ENCODE data around the gene METAP1D. TPM values are rescaled to one million over a fixed set of nuclear protein-coding genes. Genes with fewer than 3 reads are reported as not detected.

The METAP1D gene
- total RNA-seq (10 to 100 TPM in 5 of 7 donors, 1 to 10 TPM in 2; 8.5 to 14.3 (median 11.2) TPM), polyA plus RNA-seq (1 to 10 TPM; 7.0 to 9.8 TPM)
- long read RNA-seq, donor 1, partial matches to known transcripts, result 3 of 21 reads
- long read RNA-seq, donor 1, other reads (novel, unspliced or antisense), result 13 of 21 reads
- long read RNA-seq, donor 2, partial matches to known transcripts, result 0 of 1 reads
- long read RNA-seq, donor 2, other reads (novel, unspliced or antisense), result 0 of 1 reads
- long read RNA-seq, donor 3, transcript METAP1D-201 (10 exons, 3,419 nt), result major isoform, 13 of 25 reads
- long read RNA-seq, donor 3, partial matches to known transcripts, result 2 of 25 reads
- long read RNA-seq, donor 3, other reads (novel, unspliced or antisense), result 7 of 25 reads

GRCh38 chr2:171999604-172000469 is at the start of gene METAP1D:
Gene METAP1D, plus strand, starts transcription at chr2:171999953. Its CDS starts 17 bp downstream, at chr2:171999970.
- H3K36me3 ChIP-seq, result no peaks in the 10 kb centered on the region
- H3K27ac ChIP-seq, result peak within 1 kb of the TSS in 1 of 2 donors; percentile 42
- H3K4me3 ChIP-seq, result peak within 1 kb of the TSS; percentile 61
- WGBS, 3 donors, result 0% methylated on average over 66 to 73 of the region's 73 CpGs
- H3K4me1 ChIP-seq (ENCODE audit: insufficient read depth), result peaks cover 6% of the 10 kb centered on the region
- H3K9me3 ChIP-seq, result no peaks in the 10 kb centered on the region
- TF ChIP-seq POLR2A (IDR thresholded peaks at IDR 0.05), result no peak
- TF ChIP-seq CTCF (IDR thresholded peaks at IDR 0.05), result peak in 1 of 3 donors; percentile 15
- no peak for TF ChIP-seq EP300 (IDR thresholded peaks at IDR 0.05)
- no peaks in the 10 kb centered on the region for H3K27me3 ChIP-seq
- intact Hi-C loops (cut with DNase I), result no loop called here
- peak; percentile 85 to 95 (median 91) for DNase-seq

DNA sequence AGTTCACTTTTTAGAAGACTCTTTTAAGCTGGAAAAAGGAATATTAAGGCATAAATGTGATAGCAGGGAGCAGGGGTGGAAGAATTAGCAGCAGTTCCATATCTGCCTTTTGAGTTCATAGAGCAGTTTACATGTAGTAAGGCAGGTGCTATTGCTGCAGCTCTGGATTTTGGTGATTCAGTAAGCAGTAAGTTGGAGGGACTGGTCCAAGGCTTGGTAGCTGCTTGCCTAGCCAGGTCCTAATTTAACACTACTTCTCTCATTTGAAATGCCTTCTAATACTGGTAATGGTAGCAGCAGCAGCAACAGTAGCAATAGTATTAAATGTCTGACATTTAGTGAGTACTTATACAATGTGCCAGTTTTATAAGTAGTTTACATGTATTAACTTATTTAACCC is 47.5 kb upstream of the METAP1D start:
- TF ChIP-seq POLR2A (IDR thresholded peaks at IDR 0.05) (no peak), CTCF (IDR thresholded peaks at IDR 0.05) (no peak), EP300 (IDR thresholded peaks at IDR 0.05) (no peak)
- Histone ChIP-seq H3K36me3 (no peaks in the 10 kb centered on the region), H3K4me1 (ENCODE audit: insufficient read depth) (no peaks in the 10 kb centered on the region), H3K27me3 (no peaks in the 10 kb centered on the region), H3K9me3 (no peaks in the 10 kb centered on the region), H3K27ac (no peak overlapping the region), H3K4me3 (no peak overlapping the region)
- intact Hi-C loops (cut with DNase I), result no loop called here
- no peak for DNase-seq

DNA sequence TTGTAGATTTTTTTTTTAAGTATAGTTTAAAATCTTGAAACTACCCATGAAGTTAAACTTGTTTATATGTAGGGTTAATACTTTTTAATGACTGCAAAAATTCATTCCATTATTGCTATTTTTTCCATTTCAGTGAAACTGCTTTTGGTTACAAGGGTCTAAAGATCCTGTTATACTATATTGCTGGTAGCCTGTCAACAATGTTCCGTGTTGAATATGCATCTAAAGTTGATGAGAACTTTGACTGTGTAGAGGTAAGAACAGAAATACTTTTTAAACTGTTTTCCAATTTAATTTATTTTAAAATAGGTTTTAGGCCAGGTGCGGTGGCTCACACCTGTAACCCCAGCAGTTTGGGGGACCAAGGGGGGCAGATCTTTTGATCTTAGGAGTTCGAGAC is 47.0 kb upstream of the METAP1D start:
- H3K4me1 ChIP-seq (ENCODE audit: insufficient read depth), result no peaks in the 10 kb centered on the region
- intact Hi-C loops (cut with DNase I), result no loop called here
- no peak for DNase-seq

More for the DNA sequence above, 47.0 kb upstream of the METAP1D start:
- 98 to 100% (median 100%) methylated on average over 3 of the region's 3 CpGs for WGBS, 3 donors
- H3K36me3 ChIP-seq, result no peaks in the 10 kb centered on the region
- TF ChIP-seq POLR2A (IDR thresholded peaks at IDR 0.05) (no peak), EP300 (IDR thresholded peaks at IDR 0.05) (no peak), CTCF (IDR thresholded peaks at IDR 0.05) (no peak)
- no peaks in the 10 kb centered on the region for H3K27me3 ChIP-seq
- no peak overlapping the region for H3K27ac ChIP-seq
- H3K4me3 ChIP-seq, result no peak overlapping the region
- H3K9me3 ChIP-seq, result no peaks in the 10 kb centered on the region
